H1 (cell line): ENCODE data around the gene S100A12.

Experiments used
- CREB1 ChIP-seq: IDR thresholded peaks from 2 replicates; pipeline ENCODE4 v1.6.1; 2012; ENCODE audit warnings: inconsistent platforms
- MAFK ChIP-seq: IDR thresholded peaks from 2 replicates; pipeline ENCODE4 v1.6.1; 2012; ENCODE audit warnings: low read depth, mild to moderate bottlenecking, improper control_type of control experiment, low read length
- TBP ChIP-seq: IDR thresholded peaks from 2 replicates; pipeline ENCODE4 v1.6.1; 2011; ENCODE audit warnings: low read depth, low read length, improper control_type of control experiment

GRCh38 chr1:153380711-153381110 lies 5.3 kb upstream of the S100A12 start:
- TF ChIP-seq MAFK, result no peak
- TF ChIP-seq TBP, result no peak
- TF ChIP-seq CREB1, result no peak
